Ovary (tissue), 3 donors: ENCODE measurements around the gene SLC35C1.

ENCODE experiments used
- CTCF ChIP-seq, 3 donors: fragments of 450-650 bp in 2 of 3; fragments of 200-600 bp in 1 of 3; IDR thresholded peaks; one replicate each; pipeline versions ENCODE4 v1.5.1 to v1.8.0; 2016 to 2022; ENCODE audit warnings: antibody characterized with exemption in 3 of 3, mild to moderate bottlenecking in 1 of 3
- EP300 ChIP-seq: sonication (generic); formaldehyde crosslinking; IDR thresholded peaks from one replicate; pipeline ENCODE4 v1.6.1; 2017; ENCODE audit warnings: antibody characterized with exemption
- donor health status: DM: no; HTN: no; CAD: no.

GRCh38 chr11:45818961-45819605 lies 14.1 kb downstream of the SLC35C1 start:
- TF ChIP-seq CTCF (IDR thresholded peaks at IDR 0.05) (no peak), EP300 (no peak)
